NOMO-1 (cell line): ENCODE data around the gene ZDHHC14.

Source experiments
- DNase-seq, 2 experiments: peaks; one replicate each; lab custom pipeline; 2025; ENCODE audit not compliant: unreplicated experiment in 2 of 2; lab: John Stamatoyannopoulos, UW

The ZDHHC14 gene

GRCh38 chr6:157528931-157529653 lies 148.1 kb downstream of the ZDHHC14 start:
- DNase-seq = peak in 1 of 2 experiments; percentile 27

DNA sequence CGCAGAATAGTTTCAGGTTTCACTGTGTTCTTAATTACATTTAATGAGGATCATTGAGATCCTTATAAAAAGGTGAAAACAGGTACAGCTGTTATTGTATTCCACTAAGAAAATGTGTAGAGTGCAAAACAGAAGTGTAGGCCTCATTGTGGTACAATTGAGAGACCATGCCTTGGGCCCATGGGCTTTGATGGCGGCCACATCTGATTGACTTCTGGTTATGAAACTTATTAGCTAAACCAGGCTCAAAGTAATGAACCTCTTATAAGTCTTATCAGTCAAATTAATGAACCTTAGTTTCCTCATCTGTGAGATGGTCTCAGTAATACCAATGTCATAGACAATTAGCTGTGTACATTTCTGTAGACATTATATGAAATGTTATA lies 148.7 kb downstream of the ZDHHC14 start:
- no peak for DNase-seq

- DNase-seq = no peak
Measured at GRCh38 chr6:157530126-157530525, 149.1 kb downstream of the ZDHHC14 start.

DNA sequence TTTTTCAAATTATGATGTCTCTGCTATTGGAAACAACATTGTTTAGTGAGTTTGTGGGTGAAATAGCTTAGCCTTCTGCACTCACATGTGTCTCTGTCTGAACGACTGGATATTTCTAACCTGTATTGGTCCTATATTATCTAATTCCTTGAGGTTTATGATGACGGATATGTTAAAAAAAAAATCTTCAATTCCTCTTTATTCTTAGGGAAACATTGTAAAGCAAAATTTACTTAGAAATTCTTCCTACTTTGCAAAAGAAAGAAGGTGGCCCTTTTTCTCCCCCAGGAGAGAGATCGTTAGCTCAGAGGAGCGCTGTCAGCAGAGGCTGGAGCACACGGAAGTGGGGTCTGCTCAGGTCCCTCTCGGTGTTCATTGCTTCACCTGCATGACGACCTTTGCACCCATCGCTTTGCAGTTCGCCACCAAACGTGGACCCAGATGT lies 149.8 kb downstream of the ZDHHC14 start:
- DNase-seq = no peak

GRCh38 chr6:157531169-157531985 lies 150.4 kb downstream of the ZDHHC14 start:
- DNase-seq = no peak

- no peak for DNase-seq
Measured at GRCh38 chr6:157531986-157532365, 151.0 kb downstream of the ZDHHC14 start.

GRCh38 chr6:157533048-157533871 lies 152.3 kb downstream of the ZDHHC14 start:
- DNase-seq = no peak

- no peak for DNase-seq
Measured at GRCh38 chr6:157534134-157534871, 153.3 kb downstream of the ZDHHC14 start.

GRCh38 chr6:157534977-157535339 lies 154.0 kb downstream of the ZDHHC14 start:
- no peak for DNase-seq

DNA sequence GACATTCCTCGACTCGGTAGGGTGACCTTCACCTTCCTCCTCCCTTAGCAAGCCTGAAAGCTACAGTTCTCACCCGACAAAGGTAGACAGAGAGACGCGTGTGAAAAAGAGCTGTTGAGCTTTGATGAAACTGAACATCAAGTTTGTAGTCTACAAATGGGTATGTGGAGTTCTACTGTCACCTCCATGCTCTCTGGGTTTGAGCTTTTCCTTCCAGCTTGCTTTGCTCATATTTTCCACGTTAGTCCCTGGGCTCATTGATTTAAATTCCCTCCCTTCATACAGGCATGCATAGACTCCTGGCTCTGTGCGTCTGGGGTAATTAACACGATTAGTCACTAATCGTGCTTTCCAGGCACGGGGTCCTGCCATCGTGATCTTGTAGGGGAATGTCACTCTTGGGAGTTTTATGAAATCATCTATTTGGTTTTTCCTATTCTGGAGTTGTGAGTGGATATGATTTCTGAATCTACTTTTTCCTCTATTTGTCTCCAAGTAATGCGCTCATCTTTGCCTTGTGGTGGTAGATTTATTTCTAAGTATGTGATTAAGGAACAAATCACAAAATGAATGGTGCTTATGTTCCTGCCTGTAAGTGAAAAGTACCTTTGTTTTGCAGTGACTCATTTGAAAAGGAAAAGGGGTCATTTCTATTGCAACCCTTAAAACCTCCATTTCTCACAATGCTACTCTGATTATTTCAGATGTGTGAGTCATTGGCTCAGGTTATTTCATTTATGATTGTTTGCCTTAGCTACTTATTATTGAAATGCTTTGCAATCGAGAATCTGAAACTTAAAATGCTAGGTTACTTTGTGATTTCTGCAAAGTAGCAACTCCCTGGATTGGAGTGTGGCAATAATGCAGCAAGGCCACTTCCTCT lies 154.6 kb downstream of the ZDHHC14 start:
- DNase-seq = peak; percentile 36 to 87

GRCh38 chr6:157536223-157536545 lies 155.2 kb downstream of the ZDHHC14 start:
- DNase-seq = no peak

DNA sequence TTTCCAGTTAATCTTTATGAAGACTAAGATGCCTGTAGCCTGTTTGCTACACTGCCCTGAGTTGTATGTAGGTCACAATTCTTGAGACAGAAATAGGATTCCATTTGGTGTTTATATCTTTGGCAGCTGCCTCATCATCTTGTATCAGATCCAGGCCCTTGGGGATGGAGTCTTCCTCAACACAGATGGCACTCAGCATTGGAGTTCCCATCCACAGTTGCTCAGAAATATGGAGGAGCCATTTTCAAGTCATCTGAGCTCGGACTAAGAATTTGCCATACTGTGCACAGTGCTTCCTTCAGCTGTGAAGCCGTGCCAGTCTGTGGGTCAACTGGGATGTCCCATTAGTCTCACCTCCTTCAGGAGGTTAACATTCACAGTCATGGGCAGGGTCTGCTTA lies 156.6 kb downstream of the ZDHHC14 start:
- DNase-seq = no peak

GRCh38 chr6:157538168-157538567 lies 157.2 kb downstream of the ZDHHC14 start:
- no peak for DNase-seq

- no peak for DNase-seq
Measured at GRCh38 chr6:157538698-157539097, 157.7 kb downstream of the ZDHHC14 start.

GRCh38 chr6:157539421-157539822 lies 158.4 kb downstream of the ZDHHC14 start:
- peak in 1 of 2 experiments; percentile 17 for DNase-seq

DNA sequence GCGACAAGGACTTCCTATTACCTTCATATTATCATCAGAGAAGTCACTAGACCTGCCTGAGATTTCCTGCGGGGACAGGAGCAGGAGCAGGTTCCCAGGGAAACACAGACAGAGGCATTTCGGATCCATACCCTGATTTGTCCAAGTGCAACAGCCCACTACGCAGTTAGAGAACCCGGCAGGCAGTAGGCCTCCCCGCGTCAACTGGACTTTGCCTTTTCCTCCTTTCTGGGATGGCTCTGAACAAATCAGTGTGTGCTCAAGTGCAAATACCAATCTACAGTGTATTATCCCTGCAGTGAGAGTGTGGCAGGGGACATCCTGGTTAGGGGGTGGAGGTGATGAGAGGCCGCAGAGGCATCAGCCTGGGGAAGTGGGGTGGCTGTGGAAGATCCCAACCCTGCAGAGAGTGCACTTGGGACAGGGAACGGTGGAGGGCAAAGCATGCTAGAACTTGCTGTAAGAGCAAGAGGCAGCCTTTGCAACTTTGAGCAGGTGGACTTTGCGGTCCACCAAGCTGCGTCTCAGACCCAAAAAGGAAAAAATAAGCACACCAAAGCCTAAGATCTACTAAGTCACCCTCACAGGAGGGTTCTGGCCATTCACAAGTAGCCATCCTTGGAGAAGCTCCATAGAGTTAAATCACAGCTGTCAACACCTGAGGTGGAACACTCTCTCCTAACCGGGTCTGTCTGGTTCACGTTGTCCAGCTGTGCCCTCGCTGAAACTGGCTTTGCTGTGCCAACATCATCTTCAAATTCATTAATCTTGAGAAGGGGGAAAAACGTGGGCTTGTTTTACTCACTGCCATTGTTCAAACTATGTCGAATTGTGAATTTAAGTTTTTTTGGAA lies 159.1 kb downstream of the ZDHHC14 start:
- no peak for DNase-seq

GRCh38 chr6:157541618-157542413 lies 160.8 kb downstream of the ZDHHC14 start:
- DNase-seq = no peak
